ENCODE measurements around the gene ENPP7. TPM values are rescaled to one million over a fixed set of nuclear protein-coding genes. Genes with fewer than 3 reads are reported as not detected.

ENPP7 gene
- total RNA-seq, 4 donors from 2014 or later: not detected

GRCh38 chr17:79737922-79738578 lies 7.3 kb downstream of the ENPP7 start:
- WGBS: 89% methylated on average over 11 of the region's 17 CpGs
- DNase-seq (ENCODE audit: extremely low spot score): no peak
- H3K4me1 ChIP-seq: peaks cover 9 to 13% (median 10%) of the 10 kb centered on the region in 4 donors
- no peak for TF ChIP-seq POLR2AphosphoS5 (IDR thresholded peaks at IDR 0.05)
- TF ChIP-seq POLR2A (IDR thresholded peaks at IDR 0.05; ENCODE audit: low read depth): no peak
- intact Hi-C loops (cut with DNase I): no loop called here
- no peak overlapping the region for H3K27ac ChIP-seq (replicated peaks in 1 of 4)
- H3K4me3 ChIP-seq: no peak overlapping the region
- H3K36me3 ChIP-seq: no peaks in the 10 kb centered on the region
- H3K27me3 ChIP-seq: peaks cover 0 to 63% (median 18%) of the 10 kb centered on the region in 4 donors
- H3K9me3 ChIP-seq: no peaks in the 10 kb centered on the region

- TF ChIP-seq EP300 (IDR thresholded peaks at IDR 0.05) (no peak), POLR2A (IDR thresholded peaks at IDR 0.05; ENCODE audit: low read depth) (no peak), POLR2AphosphoS5 (IDR thresholded peaks at IDR 0.05) (no peak)
- TF ChIP-seq, protein P1, sequence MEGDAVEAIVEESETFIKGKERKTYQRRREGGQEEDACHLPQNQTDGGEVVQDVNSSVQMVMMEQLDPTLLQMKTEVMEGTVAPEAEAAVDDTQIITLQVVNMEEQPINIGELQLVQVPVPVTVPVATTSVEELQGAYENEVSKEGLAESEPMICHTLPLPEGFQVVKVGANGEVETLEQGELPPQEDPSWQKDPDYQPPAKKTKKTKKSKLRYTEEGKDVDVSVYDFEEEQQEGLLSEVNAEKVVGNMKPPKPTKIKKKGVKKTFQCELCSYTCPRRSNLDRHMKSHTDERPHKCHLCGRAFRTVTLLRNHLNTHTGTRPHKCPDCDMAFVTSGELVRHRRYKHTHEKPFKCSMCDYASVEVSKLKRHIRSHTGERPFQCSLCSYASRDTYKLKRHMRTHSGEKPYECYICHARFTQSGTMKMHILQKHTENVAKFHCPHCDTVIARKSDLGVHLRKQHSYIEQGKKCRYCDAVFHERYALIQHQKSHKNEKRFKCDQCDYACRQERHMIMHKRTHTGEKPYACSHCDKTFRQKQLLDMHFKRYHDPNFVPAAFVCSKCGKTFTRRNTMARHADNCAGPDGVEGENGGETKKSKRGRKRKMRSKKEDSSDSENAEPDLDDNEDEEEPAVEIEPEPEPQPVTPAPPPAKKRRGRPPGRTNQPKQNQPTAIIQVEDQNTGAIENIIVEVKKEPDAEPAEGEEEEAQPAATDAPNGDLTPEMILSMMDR (IDR thresholded peaks at IDR 0.05): no peak
- Histone ChIP-seq H3K4me3 (no peak overlapping the region), H3K27ac (replicated peaks in 1 of 4) (no peak overlapping the region), H3K36me3 (no peaks in the 10 kb centered on the region), H3K27me3 (peaks cover 0 to 66% (median 18%) of the 10 kb centered on the region in 4 donors), H3K9me3 (no peaks in the 10 kb centered on the region), H3K4me1 (peaks cover 9 to 11% (median 10%) of the 10 kb centered on the region in 4 donors)
- WGBS: 82% methylated on average over 14 of the region's 14 CpGs
- no peak for DNase-seq (ENCODE audit: extremely low spot score)
- intact Hi-C loops (cut with DNase I): no loop called here
Measured at GRCh38 chr17:79738643-79739042, 7.9 kb downstream of the ENPP7 start.

GRCh38 chr17:79739148-79740062 lies 8.7 kb downstream of the ENPP7 start:
- Histone ChIP-seq H3K4me3 (no peak overlapping the region), H3K4me1 (peaks cover 9 to 11% (median 10%) of the 10 kb centered on the region in 4 donors), H3K27me3 (peaks cover 0 to 66% (median 18%) of the 10 kb centered on the region in 4 donors), H3K27ac (replicated peaks in 1 of 4) (no peak overlapping the region), H3K9me3 (no peaks in the 10 kb centered on the region), H3K36me3 (no peaks in the 10 kb centered on the region)
- 88% methylated on average over 28 of the region's 28 CpGs for WGBS
- intact Hi-C loops (cut with DNase I): loop anchor here (2.0 kb wide), 1 partner anchor 251 kb away; no protein-coding TSS in a partner anchor
- TF ChIP-seq POLR2A (IDR thresholded peaks at IDR 0.05; ENCODE audit: low read depth): no peak
- no peak for DNase-seq (ENCODE audit: extremely low spot score)

- peaks cover 0 to 69% (median 18%) of the 10 kb centered on the region in 4 donors for H3K27me3 ChIP-seq
- TF ChIP-seq, protein P1 (IDR thresholded peaks at IDR 0.05): no peak
- TF ChIP-seq EP300 (IDR thresholded peaks at IDR 0.05): no peak
- TF ChIP-seq POLR2AphosphoS5 (IDR thresholded peaks at IDR 0.05): no peak
- TF ChIP-seq POLR2A (IDR thresholded peaks at IDR 0.05; ENCODE audit: low read depth): no peak
- H3K9me3 ChIP-seq: no peaks in the 10 kb centered on the region
- H3K36me3 ChIP-seq: no peaks in the 10 kb centered on the region
- intact Hi-C loops (cut with DNase I): loop anchor here (2.0 kb wide), 1 partner anchor 250 kb away; no protein-coding TSS in a partner anchor
- H3K27ac ChIP-seq (replicated peaks in 1 of 4): no peak overlapping the region
- 81% methylated on average over 5 of the region's 8 CpGs for WGBS
- DNase-seq (ENCODE audit: extremely low spot score): no peak
- no peak overlapping the region for H3K4me3 ChIP-seq
- peaks cover 9 to 11% (median 10%) of the 10 kb centered on the region in 4 donors for H3K4me1 ChIP-seq
Measured at GRCh38 chr17:79740413-79740812, 9.7 kb downstream of the ENPP7 start.

DNA sequence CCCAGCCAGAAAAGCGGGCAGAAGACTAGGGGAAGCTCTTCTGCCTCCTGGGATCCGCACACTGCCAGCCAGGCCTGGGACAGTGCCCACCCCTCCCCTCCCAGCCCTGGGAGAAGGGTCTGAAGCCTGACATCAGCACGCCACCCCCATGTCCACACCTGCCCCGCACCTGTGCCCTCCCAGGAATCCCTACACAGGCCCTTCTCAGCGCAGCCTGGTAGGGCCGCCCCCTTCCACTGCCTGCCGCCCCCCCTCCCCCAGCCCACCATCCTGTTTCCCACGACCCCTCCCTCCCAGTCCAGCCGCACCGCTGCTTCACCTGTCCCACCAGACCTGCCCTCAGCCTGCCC lies 10.6 kb downstream of the ENPP7 start:
- Histone ChIP-seq H3K27me3 (peaks cover 0 to 77% (median 21%) of the 10 kb centered on the region in 4 donors), H3K27ac (replicated peaks in 1 of 4) (no peak overlapping the region), H3K4me1 (peaks cover 9 to 13% (median 11%) of the 10 kb centered on the region in 4 donors), H3K4me3 (peak overlapping the region in 2 of 4 donors; percentile 4 to 25), H3K36me3 (no peaks in the 10 kb centered on the region), H3K9me3 (no peaks in the 10 kb centered on the region)
- TF ChIP-seq, protein P1 (IDR thresholded peaks at IDR 0.05): no peak
- TF ChIP-seq POLR2AphosphoS5 (IDR thresholded peaks at IDR 0.05) (no peak), POLR2A (IDR thresholded peaks at IDR 0.05; ENCODE audit: low read depth) (no peak), EP300 (IDR thresholded peaks at IDR 0.05) (no peak)
- intact Hi-C loops (cut with DNase I): loop anchor here (2.0 kb wide), 1 partner anchor 249 kb away; no protein-coding TSS in a partner anchor
- 33% methylated on average over 9 of the region's 10 CpGs for WGBS
- no peak for DNase-seq (ENCODE audit: extremely low spot score)
